Gastrocnemius medialis (tissue), 4 donors: ENCODE measurements around the gene TCF7L2.

Experiments
- CTCF ChIP-seq, 5 experiments: fragments of 450-650 bp in 3 of 5; fragments of 200-600 bp in 2 of 5; sonication (generic) in 2 of 5; IDR thresholded peaks in 4 of 5; conservative IDR thresholded peaks in 1 of 5; 1 replicate in 4 of 5; 2 replicates in 1 of 5; pipeline ENCODE4 v1.5.1; 2016 to 2019; ENCODE audit warnings: antibody characterized with exemption in 5 of 5, mild to moderate bottlenecking in 3 of 5, moderate library complexity in 3 of 5
- POLR2A ChIP-seq, 2 donors: fragments of 450-650 bp; IDR thresholded peaks; one replicate each; pipeline ENCODE4 v1.6.1; 2017; ENCODE audit warnings: antibody characterized with exemption in 2 of 2, mild to moderate bottlenecking in 2 of 2, moderate library complexity in 2 of 2

GRCh38 chr10:113053091-113053490, 103.0 kb downstream of the TCF7L2 start:
- no peak for TF ChIP-seq CTCF (IDR thresholded peaks at IDR 0.05 in 4 of 5, conservative IDR thresholded peaks at IDR 0.05 in 1 of 5)
- no peak for TF ChIP-seq POLR2A (IDR thresholded peaks at IDR 0.05)
